ENCODE measurements around the gene CNOT4. TPM values are rescaled to one million over a fixed set of nuclear protein-coding genes. Genes with fewer than 3 reads are reported as not detected.

Gene CNOT4
- total and polyA plus RNA-seq, 4 donors, result 5.6 to 61.4 (median 11.7) TPM

GRCh38 chr7:135550196-135550595 is 40.3 kb upstream of the CNOT4 start:
- TF ChIP-seq CTCF (IDR thresholded peaks at IDR 0.05; ENCODE audit: control extremely low read depth, extremely low read depth), result no peak
- Histone ChIP-seq H3K9me3 (ENCODE audit: control insufficient read depth in 4 of 4, insufficient read depth in 3 of 4, low read length in 3 of 4) (no peaks in the 10 kb centered on the region), H3K4me1 (ENCODE audit: control insufficient read depth in 5 of 5, insufficient read depth in 5 of 5, low read length in 5 of 5) (no peaks in the 10 kb centered on the region), H3K4me3 (no peak overlapping the region), H3K27ac (ENCODE audit: low read depth in 1 of 2, low read length in 1 of 2) (no peak overlapping the region), H3K9ac (ENCODE audit: insufficient read depth in 1 of 2, low read length in 2 of 2) (no peak overlapping the region), H3K27me3 (ENCODE audit: control insufficient read depth in 3 of 3, insufficient read depth in 3 of 3, low read length in 2 of 3) (no peaks in the 10 kb centered on the region), H3K36me3 (ENCODE audit: control insufficient read depth in 4 of 4, insufficient read depth in 4 of 4, low read length in 4 of 4) (no peaks in the 10 kb centered on the region)
- DNase-seq (no peak), ATAC-seq (ENCODE audit: insufficient read depth, low FRiP score) (no peak)
- 71 to 87% methylated on average over 7 of the region's 7 CpGs for WGBS, 2 donors

- 95 to 98% methylated on average over 6 of the region's 6 CpGs for WGBS, 2 donors
- no peak for TF ChIP-seq CTCF (IDR thresholded peaks at IDR 0.05; ENCODE audit: control extremely low read depth, extremely low read depth)
- Histone ChIP-seq H3K27me3 (ENCODE audit: control insufficient read depth in 3 of 3, insufficient read depth in 3 of 3, low read length in 2 of 3) (no peaks in the 10 kb centered on the region), H3K9me3 (ENCODE audit: control insufficient read depth in 4 of 4, insufficient read depth in 3 of 4, low read length in 3 of 4) (no peaks in the 10 kb centered on the region), H3K36me3 (ENCODE audit: control insufficient read depth in 4 of 4, insufficient read depth in 4 of 4, low read length in 4 of 4) (no peaks in the 10 kb centered on the region), H3K27ac (ENCODE audit: low read depth in 1 of 2, low read length in 1 of 2) (no peak overlapping the region), H3K4me3 (no peak overlapping the region), H3K9ac (ENCODE audit: insufficient read depth in 1 of 2, low read length in 2 of 2) (no peak overlapping the region), H3K4me1 (ENCODE audit: control insufficient read depth in 5 of 5, insufficient read depth in 5 of 5, low read length in 5 of 5) (peaks cover 0 to 17% (median 0%) of the 10 kb centered on the region in 5 donors)
- ATAC-seq (ENCODE audit: insufficient read depth, low FRiP score), result no peak
- DNase-seq, result no peak
These were observed 31.1 kb upstream of the CNOT4 start for GRCh38 chr7:135541029-135541428.

GRCh38 chr7:135539629-135540028 is 29.7 kb upstream of the CNOT4 start:
- H3K36me3 ChIP-seq (ENCODE audit: control insufficient read depth in 4 of 4, insufficient read depth in 4 of 4, low read length in 4 of 4), result no peaks in the 10 kb centered on the region
- TF ChIP-seq CTCF (IDR thresholded peaks at IDR 0.05; ENCODE audit: control extremely low read depth, extremely low read depth), result no peak
- H3K4me1 ChIP-seq (ENCODE audit: control insufficient read depth in 5 of 5, insufficient read depth in 5 of 5, low read length in 5 of 5), result peaks cover 0 to 17% (median 0%) of the 10 kb centered on the region in 5 donors
- no peak for DNase-seq
- H3K9ac ChIP-seq (ENCODE audit: insufficient read depth in 1 of 2, low read length in 2 of 2), result no peak overlapping the region
- WGBS, 2 donors, result 88 to 97% methylated on average over 2 of the region's 2 CpGs
- H3K4me3 ChIP-seq, result no peak overlapping the region
- no peaks in the 10 kb centered on the region for H3K27me3 ChIP-seq (ENCODE audit: control insufficient read depth in 3 of 3, insufficient read depth in 3 of 3, low read length in 2 of 3)
- H3K9me3 ChIP-seq (ENCODE audit: control insufficient read depth in 4 of 4, insufficient read depth in 3 of 4, low read length in 3 of 4), result no peaks in the 10 kb centered on the region
- H3K27ac ChIP-seq (ENCODE audit: low read depth in 1 of 2, low read length in 1 of 2), result no peak overlapping the region
- no peak for ATAC-seq (ENCODE audit: insufficient read depth, low FRiP score)

GRCh38 chr7:135538376-135538775 is 28.5 kb upstream of the CNOT4 start:
- peak in 2 of 3 donors; percentile 53 to 66 for DNase-seq
- 43 to 52% methylated on average over 3 of the region's 3 CpGs for WGBS, 2 donors
- Histone ChIP-seq H3K27ac (ENCODE audit: low read depth in 1 of 2, low read length in 1 of 2) (no peak overlapping the region), H3K36me3 (ENCODE audit: control insufficient read depth in 4 of 4, insufficient read depth in 4 of 4, low read length in 4 of 4) (no peaks in the 10 kb centered on the region), H3K4me3 (no peak overlapping the region), H3K27me3 (ENCODE audit: control insufficient read depth in 3 of 3, insufficient read depth in 3 of 3, low read length in 2 of 3) (no peaks in the 10 kb centered on the region), H3K9ac (ENCODE audit: insufficient read depth in 1 of 2, low read length in 2 of 2) (no peak overlapping the region), H3K4me1 (ENCODE audit: control insufficient read depth in 5 of 5, insufficient read depth in 5 of 5, low read length in 5 of 5) (peaks cover 0 to 17% (median 0%) of the 10 kb centered on the region in 5 donors), H3K9me3 (ENCODE audit: control insufficient read depth in 4 of 4, insufficient read depth in 3 of 4, low read length in 3 of 4) (no peaks in the 10 kb centered on the region)
- no peak for TF ChIP-seq CTCF (IDR thresholded peaks at IDR 0.05; ENCODE audit: control extremely low read depth, extremely low read depth)
- no peak for ATAC-seq (ENCODE audit: insufficient read depth, low FRiP score)
